Fibroblast of skin of left quadriceps (primary cell): ENCODE data around the gene VPS37B.

ENCODE experiments used
- DNase-seq, 2 experiments: peaks; one replicate each; pipeline ENCODE4 v3.0.0-alpha.2; 2013; ENCODE audit warnings: low read depth in 2 of 2

Gene VPS37B

GRCh38 chr12:122840580-122841513, 55.1 kb downstream of the VPS37B start:
- no peak for DNase-seq

GRCh38 chr12:122839907-122840554, 55.9 kb downstream of the VPS37B start:
- DNase-seq: no peak

- DNase-seq: no peak
Observed at GRCh38 chr12:122838841-122839240, 57.1 kb downstream of the VPS37B start.

- DNase-seq: no peak
Observed at GRCh38 chr12:122837306-122838265, 58.3 kb downstream of the VPS37B start.

DNA sequence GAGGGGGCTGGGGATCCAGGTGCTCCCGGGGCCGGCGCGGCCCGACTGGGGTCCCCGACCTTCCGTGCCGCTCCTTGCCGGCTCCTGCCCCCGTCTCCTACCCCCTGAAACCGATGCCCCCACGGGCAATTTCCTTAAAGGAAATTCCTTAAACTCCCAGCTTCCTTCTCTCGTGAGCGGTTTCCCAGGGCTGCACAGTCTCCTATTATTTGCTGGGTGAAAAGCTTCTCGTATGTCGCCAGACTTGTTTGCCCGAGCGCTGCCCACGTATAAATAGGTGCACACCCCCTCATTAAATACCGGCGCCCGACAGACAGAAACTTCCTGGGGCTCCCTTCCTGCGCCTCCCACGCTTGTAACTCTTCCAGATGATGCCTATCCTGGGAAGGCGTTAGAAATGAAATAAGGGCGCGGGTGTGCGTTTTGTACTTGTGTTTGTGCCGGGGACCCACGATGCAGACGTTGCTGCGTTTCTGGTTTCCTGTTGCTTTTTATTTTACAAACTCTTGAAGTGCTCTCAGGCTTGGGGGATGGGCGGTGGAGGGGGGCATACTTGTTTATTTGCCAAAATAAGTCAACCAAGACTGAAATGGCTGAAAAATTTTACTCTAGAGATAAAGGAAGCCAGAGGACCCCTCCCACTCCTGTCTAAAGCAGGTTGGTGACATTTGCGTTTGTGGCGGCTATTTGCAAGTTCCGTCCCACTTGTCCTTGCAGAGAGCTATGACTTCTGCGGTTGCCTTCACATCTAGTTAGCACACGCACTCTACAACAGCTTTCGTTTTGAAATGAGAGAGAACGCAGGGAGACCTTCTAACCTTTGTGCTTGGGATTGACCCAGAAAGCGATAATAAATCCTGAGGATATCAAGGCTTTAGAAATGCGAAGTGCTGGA, 59.6 kb downstream of the VPS37B start:
- no peak for DNase-seq

GRCh38 chr12:122835750-122836026, 60.2 kb downstream of the VPS37B start:
- DNase-seq: no peak

- DNase-seq: no peak
Observed at GRCh38 chr12:122834921-122835749, 60.8 kb downstream of the VPS37B start, which contains the start of gene HIP1R. Gene HIP1R (plus strand): TSS chr12:122835457. CDS start chr12:122835551, 94 bp downstream.

GRCh38 chr12:122834104-122834920, 61.6 kb downstream of the VPS37B start:
- DNase-seq: no peak

DNA sequence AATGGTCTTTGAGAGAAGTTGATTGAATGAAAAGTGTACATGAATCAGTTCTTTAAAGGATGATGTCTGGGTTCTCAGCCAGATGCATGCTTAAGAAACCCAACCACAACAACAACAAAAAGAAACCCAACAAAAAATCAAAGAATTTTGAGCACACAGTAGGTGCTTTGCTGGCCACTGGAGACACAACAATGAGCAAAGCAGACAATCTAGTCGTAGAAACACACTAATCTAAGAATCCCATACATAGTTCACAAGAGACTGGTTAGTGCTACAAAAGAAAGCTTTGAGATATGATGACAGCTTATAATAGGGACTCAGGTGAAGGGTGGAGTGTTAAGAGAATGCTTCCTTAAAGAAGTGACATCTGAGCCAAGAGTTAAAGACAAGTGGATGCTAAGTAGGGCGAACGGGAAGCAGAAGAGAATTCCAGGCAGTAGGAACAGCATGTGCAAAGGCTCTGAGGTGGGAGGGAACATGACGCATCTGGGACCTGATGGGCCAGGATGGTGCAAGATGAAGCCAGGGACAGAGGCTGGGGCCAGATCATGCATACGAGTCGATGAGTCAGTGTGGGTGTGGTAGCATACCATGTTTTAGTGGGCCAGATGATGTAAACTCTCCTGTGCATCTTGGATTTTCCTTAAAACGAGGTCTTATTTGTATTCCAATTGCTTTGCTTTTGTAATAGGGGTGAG, 65.3 kb downstream of the VPS37B start:
- DNase-seq: peak in 1 of 2 experiments; percentile 17

DNA sequence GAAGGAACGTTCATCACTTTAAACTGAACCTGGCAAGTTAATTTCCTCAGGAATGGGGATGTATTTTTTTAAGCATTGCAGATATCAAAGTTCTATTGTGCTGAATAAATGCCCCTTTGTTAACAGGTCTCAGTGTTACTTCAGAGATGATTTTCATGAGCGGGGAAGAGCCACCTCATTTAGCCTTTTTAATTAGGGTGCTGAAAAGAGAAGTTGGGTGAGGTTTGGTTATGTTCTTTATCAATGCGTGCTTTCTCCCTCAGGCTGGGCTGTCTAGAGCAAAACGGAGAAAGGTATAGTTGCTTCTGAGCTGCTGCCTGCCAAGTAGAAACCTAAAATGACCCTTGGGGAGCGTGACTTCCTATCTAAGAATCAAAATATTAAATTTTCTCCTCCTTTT, 68.7 kb downstream of the VPS37B start:
- DNase-seq: no peak

DNA sequence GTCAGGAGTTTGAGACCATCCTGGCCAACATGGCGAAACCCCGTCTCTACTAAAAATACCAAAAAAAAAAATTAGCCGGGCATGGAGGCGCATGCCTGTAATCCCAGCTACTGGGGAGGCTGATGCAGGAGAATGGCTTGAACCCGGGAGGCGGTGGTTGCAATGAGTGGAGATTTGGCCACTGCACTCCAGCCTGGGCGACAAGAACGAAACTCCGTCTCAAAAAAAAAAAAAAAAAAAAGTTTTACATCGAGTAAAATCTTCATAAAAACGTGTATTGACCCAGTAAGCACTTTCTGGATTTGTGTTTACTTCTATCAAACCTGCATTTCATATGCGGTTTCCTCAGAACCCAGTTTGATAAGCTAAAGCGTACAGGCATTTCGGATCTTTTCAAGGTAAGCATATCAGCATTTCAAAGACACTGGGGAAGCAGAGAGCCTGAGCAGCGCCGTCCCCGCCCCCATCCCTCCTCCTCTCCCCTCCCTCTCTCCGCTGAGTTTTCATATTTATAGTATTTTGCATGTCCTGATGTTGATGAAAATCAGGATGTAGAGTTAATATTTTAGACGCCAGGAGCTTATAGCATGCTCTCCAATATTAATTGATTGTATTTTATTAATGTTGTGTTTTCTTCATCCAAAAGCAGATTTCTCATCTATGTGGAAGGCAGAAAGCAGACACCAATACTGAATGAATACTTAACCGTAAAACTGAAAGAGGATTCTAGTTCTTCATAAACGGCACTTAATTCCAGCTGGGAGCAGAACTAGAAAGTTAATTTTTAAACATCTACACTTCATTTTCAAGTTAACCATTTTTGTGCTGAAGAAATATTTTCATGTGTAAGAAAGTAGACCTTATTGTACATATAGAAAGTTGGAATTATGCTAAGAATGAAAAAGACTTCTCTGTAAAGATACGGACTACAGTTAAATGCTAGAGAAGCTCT, 69.9 kb downstream of the VPS37B start:
- no peak for DNase-seq

GRCh38 chr12:122823429-122823828, 72.5 kb downstream of the VPS37B start:
- no peak for DNase-seq

- DNase-seq: no peak
Observed at GRCh38 chr12:122820838-122821271, 75.1 kb downstream of the VPS37B start.

DNA sequence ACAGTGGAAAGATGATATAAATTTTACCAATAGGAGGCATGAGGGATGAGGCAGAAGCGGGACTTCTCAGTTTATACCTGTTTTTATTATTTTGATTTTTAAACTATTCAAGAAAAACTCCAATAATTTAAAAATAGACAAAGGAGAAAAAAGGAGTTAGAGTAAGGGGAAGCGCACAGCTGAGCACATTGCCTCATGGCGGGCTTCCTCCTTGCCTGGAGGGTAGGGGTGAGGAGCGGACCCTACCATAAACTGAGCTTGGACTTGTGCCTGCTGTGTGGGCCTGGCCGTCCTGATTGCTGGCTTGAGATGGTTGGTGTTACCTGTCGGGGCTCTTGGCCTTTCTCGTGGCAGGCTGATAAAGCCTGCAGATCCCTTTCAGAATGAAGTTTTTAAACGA, 75.8 kb downstream of the VPS37B start:
- no peak for DNase-seq

DNA sequence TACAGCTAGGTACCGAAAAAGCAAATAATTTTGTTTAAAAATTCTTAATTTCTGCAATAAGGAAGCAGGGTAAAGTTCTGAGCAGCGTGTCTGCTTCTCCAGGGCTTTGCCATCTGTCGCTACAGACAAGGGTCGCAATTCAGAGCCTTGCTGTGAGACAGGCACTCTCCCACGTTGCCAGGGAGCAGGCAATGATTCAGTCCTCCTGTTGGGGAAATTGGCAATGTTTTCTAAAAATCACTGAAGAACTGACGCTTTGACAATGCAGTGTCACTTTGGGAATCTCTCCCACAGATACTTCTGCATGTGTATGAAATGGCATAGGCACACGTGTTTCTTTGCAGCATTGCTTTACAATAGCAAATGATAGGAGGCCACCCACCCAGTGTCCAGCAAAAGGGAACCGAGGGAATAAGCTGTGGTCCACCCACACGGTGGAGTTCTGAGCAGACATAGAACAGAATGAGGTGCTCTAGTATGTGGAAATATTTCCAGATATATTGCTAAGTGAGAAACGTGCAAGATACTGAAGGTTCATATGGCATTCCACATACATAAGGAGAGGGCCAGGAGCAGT, 76.6 kb downstream of the VPS37B start:
- no peak for DNase-seq
